ENCODE data around the gene ACTL7B. TPM values are rescaled to one million over a fixed set of nuclear protein-coding genes. Genes with fewer than 3 reads are reported as not detected.

Gene ACTL7B
- total and polyA plus RNA-seq, 2 experiments from 2014 or later, result not detected

- H3K4me3 ChIP-seq, result no peak overlapping the region
- H3K27ac ChIP-seq, result no peak overlapping the region
- no peak overlapping the region for H3K4me2 ChIP-seq
- no peaks in the 10 kb centered on the region for H3K4me1 ChIP-seq (ENCODE audit: insufficient read depth)
- no peaks in the 10 kb centered on the region for H4K20me1 ChIP-seq (ENCODE audit: insufficient read depth, poor library complexity, severe bottlenecking)
- no peak for DNase-seq (ENCODE audit: low spot score)
- no peaks in the 10 kb centered on the region for H3K27me3 ChIP-seq
- TF ChIP-seq EZH2phosphoT487 (IDR thresholded peaks at IDR 0.05; ENCODE audit: low read depth, severe bottlenecking, unreplicated experiment) (no peak), CTCF (IDR thresholded peaks at IDR 0.05; ENCODE audit: poor library complexity) (no peak), EZH2 (IDR thresholded peaks at IDR 0.05; ENCODE audit: borderline replicate concordance) (no peak)
- H3K36me3 ChIP-seq (replicated peaks; ENCODE audit: insufficient read depth, low read depth), result no peaks in the 10 kb centered on the region
- H3K9me3 ChIP-seq (ENCODE audit: low read depth), result no peaks in the 10 kb centered on the region
- H2AFZ ChIP-seq, result no peak overlapping the region
- WGBS (ENCODE audit: low lambda C conversion rate, missing lambda C conversion rate), result 97% methylated on average over 25 of the region's 25 CpGs
- H3K79me2 ChIP-seq, result no peaks in the 10 kb centered on the region
- no peaks in the 10 kb centered on the region for H3K9me2 ChIP-seq (replicated peaks; ENCODE audit: insufficient read depth)
Measured at GRCh38 chr9:108855529-108855886, 278 bp downstream of the ACTL7B start.

GRCh38 chr9:108854641-108855528, 901 bp downstream of the ACTL7B start:
- no peak for DNase-seq (ENCODE audit: low spot score)
- H3K4me1 ChIP-seq (ENCODE audit: insufficient read depth), result no peaks in the 10 kb centered on the region
- H3K36me3 ChIP-seq (replicated peaks; ENCODE audit: insufficient read depth, low read depth), result no peaks in the 10 kb centered on the region
- TF ChIP-seq CTCF (IDR thresholded peaks at IDR 0.05; ENCODE audit: poor library complexity), result no peak
- no peak for TF ChIP-seq EZH2 (IDR thresholded peaks at IDR 0.05; ENCODE audit: borderline replicate concordance)
- no peak for TF ChIP-seq EZH2phosphoT487 (IDR thresholded peaks at IDR 0.05; ENCODE audit: low read depth, severe bottlenecking, unreplicated experiment)
- H3K9me2 ChIP-seq (replicated peaks; ENCODE audit: insufficient read depth), result no peaks in the 10 kb centered on the region
- WGBS (ENCODE audit: low lambda C conversion rate, missing lambda C conversion rate), result 98% methylated on average over 54 of the region's 59 CpGs
- no peak overlapping the region for H2AFZ ChIP-seq
- H3K4me2 ChIP-seq, result no peak overlapping the region
- no peak overlapping the region for H3K4me3 ChIP-seq
- no peaks in the 10 kb centered on the region for H4K20me1 ChIP-seq (ENCODE audit: insufficient read depth, poor library complexity, severe bottlenecking)
- H3K9me3 ChIP-seq (ENCODE audit: low read depth), result no peaks in the 10 kb centered on the region
- H3K27ac ChIP-seq, result no peak overlapping the region
- no peaks in the 10 kb centered on the region for H3K79me2 ChIP-seq
- no peaks in the 10 kb centered on the region for H3K27me3 ChIP-seq

GRCh38 chr9:108854094-108854493, 1.7 kb downstream of the ACTL7B start:
- TF ChIP-seq EZH2phosphoT487 (IDR thresholded peaks at IDR 0.05; ENCODE audit: low read depth, severe bottlenecking, unreplicated experiment) (no peak), CTCF (IDR thresholded peaks at IDR 0.05; ENCODE audit: poor library complexity) (no peak), EZH2 (IDR thresholded peaks at IDR 0.05; ENCODE audit: borderline replicate concordance) (no peak)
- Histone ChIP-seq H2AFZ (no peak overlapping the region), H3K4me1 (ENCODE audit: insufficient read depth) (peaks cover 4% of the 10 kb centered on the region), H3K4me2 (no peak overlapping the region), H3K27me3 (no peaks in the 10 kb centered on the region), H3K79me2 (no peaks in the 10 kb centered on the region), H3K9me3 (ENCODE audit: low read depth) (no peaks in the 10 kb centered on the region), H3K4me3 (no peak overlapping the region), H3K27ac (no peak overlapping the region), H3K36me3 (replicated peaks; ENCODE audit: insufficient read depth, low read depth) (no peaks in the 10 kb centered on the region), H4K20me1 (ENCODE audit: insufficient read depth, poor library complexity, severe bottlenecking) (no peaks in the 10 kb centered on the region), H3K9me2 (replicated peaks; ENCODE audit: insufficient read depth) (no peaks in the 10 kb centered on the region)
- no peak for DNase-seq (ENCODE audit: low spot score)
- WGBS (ENCODE audit: low lambda C conversion rate, missing lambda C conversion rate), result 85% methylated on average over 3 of the region's 3 CpGs

All from hepatocyte (in vitro differentiated cells).